ENCODE results near the gene LRRC25.

LRRC25 gene

GRCh38 chr19:18432275-18433014, 35.0 kb upstream of the LRRC25 start:
- H3K27me3 Mint-ChIP-seq: no peaks in the 10 kb centered on the region
- DNase-seq: no peak
- peaks cover 9 to 22% of the 10 kb centered on the region in 2 donors for H3K4me1 Mint-ChIP-seq (ENCODE audit: low read depth in 2 of 2)
- H3K36me3 Mint-ChIP-seq (ENCODE audit: insufficient read depth): peaks cover 60% of the 10 kb centered on the region
- peak overlapping the region in 1 of 2 donors; percentile 54 for H3K4me3 Mint-ChIP-seq
- peak overlapping the region in 1 of 2 donors; percentile 73 for H3K27ac Mint-ChIP-seq
- no peaks in the 10 kb centered on the region for H3K9me3 Mint-ChIP-seq
- no peak for ATAC-seq (replicated peaks)

- ATAC-seq (replicated peaks) (no peak), DNase-seq (no peak)
- no peaks in the 10 kb centered on the region for H3K9me3 Mint-ChIP-seq
- peak overlapping the region; percentile 65 to 73 for H3K27ac Mint-ChIP-seq
- H3K27me3 Mint-ChIP-seq: no peaks in the 10 kb centered on the region
- peaks cover 9 to 25% of the 10 kb centered on the region in 2 donors for H3K4me1 Mint-ChIP-seq (ENCODE audit: low read depth in 2 of 2)
- no peak overlapping the region for H3K4me3 Mint-ChIP-seq
- peaks cover 62% of the 10 kb centered on the region for H3K36me3 Mint-ChIP-seq (ENCODE audit: insufficient read depth)
These were observed 34.2 kb upstream of the LRRC25 start for GRCh38 chr19:18431351-18432197.

GRCh38 chr19:18430417-18431144, 33.2 kb upstream of the LRRC25 start:
- ATAC-seq (replicated peaks) (no peak), DNase-seq (no peak)
- peak overlapping the region in 1 of 2 donors; percentile 38 for H3K4me3 Mint-ChIP-seq
- no peaks in the 10 kb centered on the region for H3K27me3 Mint-ChIP-seq
- H3K36me3 Mint-ChIP-seq (ENCODE audit: insufficient read depth): peaks cover 63% of the 10 kb centered on the region
- no peaks in the 10 kb centered on the region for H3K9me3 Mint-ChIP-seq
- H3K27ac Mint-ChIP-seq: peak overlapping the region; percentile 92 to 95
- peaks cover 16 to 25% of the 10 kb centered on the region in 2 donors for H3K4me1 Mint-ChIP-seq (ENCODE audit: low read depth in 2 of 2)

- peak in 1 of 3 experiments; percentile 46 for DNase-seq
- H3K4me1 Mint-ChIP-seq (ENCODE audit: low read depth in 2 of 2): peaks cover 20 to 26% of the 10 kb centered on the region in 2 donors
- H3K4me3 Mint-ChIP-seq: peak overlapping the region; percentile 73
- H3K36me3 Mint-ChIP-seq (ENCODE audit: insufficient read depth): peaks cover 63% of the 10 kb centered on the region
- no peaks in the 10 kb centered on the region for H3K27me3 Mint-ChIP-seq
- H3K9me3 Mint-ChIP-seq: no peaks in the 10 kb centered on the region
- H3K27ac Mint-ChIP-seq: peak overlapping the region; percentile 92 to 95
- no peak for ATAC-seq (replicated peaks)
These were observed 32.4 kb upstream of the LRRC25 start for GRCh38 chr19:18429717-18430416.

- ATAC-seq (replicated peaks) (peak; percentile 83), DNase-seq (peak; percentile 91 to 95 (median 94))
- H3K36me3 Mint-ChIP-seq (ENCODE audit: insufficient read depth): peaks cover 56% of the 10 kb centered on the region
- no peaks in the 10 kb centered on the region for H3K9me3 Mint-ChIP-seq
- peaks cover 26 to 34% of the 10 kb centered on the region in 2 donors for H3K4me1 Mint-ChIP-seq (ENCODE audit: low read depth in 2 of 2)
- peak overlapping the region; percentile 92 to 95 for H3K27ac Mint-ChIP-seq
- H3K27me3 Mint-ChIP-seq: no peaks in the 10 kb centered on the region
- peak overlapping the region; percentile 73 for H3K4me3 Mint-ChIP-seq
These were observed 31.6 kb upstream of the LRRC25 start for GRCh38 chr19:18428787-18429674.

- H3K4me1 Mint-ChIP-seq (ENCODE audit: low read depth in 2 of 2): peaks cover 32 to 41% of the 10 kb centered on the region in 2 donors
- ATAC-seq (replicated peaks) (no peak), DNase-seq (no peak)
- no peaks in the 10 kb centered on the region for H3K9me3 Mint-ChIP-seq
- no peaks in the 10 kb centered on the region for H3K27me3 Mint-ChIP-seq
- peak overlapping the region; percentile 92 to 95 for H3K27ac Mint-ChIP-seq
- peak overlapping the region; percentile 73 for H3K4me3 Mint-ChIP-seq
- H3K36me3 Mint-ChIP-seq (ENCODE audit: insufficient read depth): peaks cover 55% of the 10 kb centered on the region
These were observed 30.9 kb upstream of the LRRC25 start for GRCh38 chr19:18428173-18428786.

- Mint-ChIP-seq H3K36me3 (ENCODE audit: insufficient read depth) (peaks cover 56% of the 10 kb centered on the region), H3K27me3 (no peaks in the 10 kb centered on the region), H3K4me3 (no peak overlapping the region), H3K27ac (peak overlapping the region; percentile 92 to 95), H3K9me3 (no peaks in the 10 kb centered on the region), H3K4me1 (ENCODE audit: low read depth in 2 of 2) (peaks cover 38 to 47% of the 10 kb centered on the region in 2 donors)
- ATAC-seq (replicated peaks): no peak
- DNase-seq: no peak
These were observed 30.3 kb upstream of the LRRC25 start for GRCh38 chr19:18427743-18428113.

- Mint-ChIP-seq H3K4me1 (ENCODE audit: low read depth in 2 of 2) (peaks cover 41 to 51% of the 10 kb centered on the region in 2 donors), H3K4me3 (peak overlapping the region; percentile 10 to 38), H3K27me3 (no peaks in the 10 kb centered on the region), H3K9me3 (no peaks in the 10 kb centered on the region), H3K36me3 (ENCODE audit: insufficient read depth) (peaks cover 58% of the 10 kb centered on the region), H3K27ac (peak overlapping the region; percentile 92 to 95)
- DNase-seq (no peak), ATAC-seq (replicated peaks) (no peak)
These were observed 29.8 kb upstream of the LRRC25 start for GRCh38 chr19:18427080-18427742.

- Mint-ChIP-seq H3K36me3 (ENCODE audit: insufficient read depth) (peaks cover 62% of the 10 kb centered on the region), H3K4me1 (ENCODE audit: low read depth in 2 of 2) (peaks cover 49 to 57% of the 10 kb centered on the region in 2 donors), H3K27ac (peak overlapping the region; percentile 77 to 95), H3K9me3 (no peaks in the 10 kb centered on the region), H3K4me3 (peak overlapping the region; percentile 38 to 44), H3K27me3 (no peaks in the 10 kb centered on the region)
- DNase-seq (no peak), ATAC-seq (replicated peaks) (no peak)
These were observed 29.0 kb upstream of the LRRC25 start for GRCh38 chr19:18426416-18426767.

- no peaks in the 10 kb centered on the region for H3K9me3 Mint-ChIP-seq
- no peak for ATAC-seq (replicated peaks)
- no peaks in the 10 kb centered on the region for H3K27me3 Mint-ChIP-seq
- H3K27ac Mint-ChIP-seq: peak overlapping the region; percentile 77 to 95
- H3K4me3 Mint-ChIP-seq: peak overlapping the region; percentile 15 to 44
- DNase-seq: no peak
- H3K36me3 Mint-ChIP-seq (ENCODE audit: insufficient read depth): peaks cover 62% of the 10 kb centered on the region
- H3K4me1 Mint-ChIP-seq (ENCODE audit: low read depth in 2 of 2): peaks cover 56 to 63% of the 10 kb centered on the region in 2 donors
These were observed 28.3 kb upstream of the LRRC25 start for GRCh38 chr19:18425515-18426415.
